PC-3 (cell line): ENCODE measurements around the gene IFT20. TPM values are rescaled to one million over a fixed set of nuclear protein-coding genes. Genes with fewer than 3 reads are reported as not detected.

Experiments
- ATAC-seq: fragments of 200-7000 bp; cut with Tn5 transposase; 2 replicates; pipeline ENCODE4 v1.9.1; 2020; ENCODE audit warnings: mild to moderate bottlenecking, moderate library complexity
- BruUV-seq: library from RNA; stranded (reverse); fragments of 400-500 nt; replicated peaks from 2 replicates; lab custom pipeline; 2021; lab: Mats Ljungman, UMichigan
- CTCF ChIA-PET: fragments of 300-600 bp; sonication (Branson Sonifier 250); formaldehyde crosslinking; loops from one replicate; lab custom pipeline; 2022; ENCODE audit warnings: antibody characterized with exemption; lab: Charles Lee
- POLR2A ChIA-PET: fragments of 300-600 bp; sonication (Branson Sonifier 250); formaldehyde crosslinking; loops from one replicate; lab custom pipeline; 2022; ENCODE audit warnings: antibody characterized with exemption; ENCODE audit not compliant: unreplicated experiment; lab: Charles Lee
- DNase-seq: peaks from one replicate; pipeline ENCODE4 v3.0.0-alpha.2; 2015
- H2AFZ ChIP-seq: fragments of 300-600 bp; sonication (generic); 2 replicates; pipeline ENCODE4 v1.6.0; 2016; ENCODE audit warnings: antibody characterized with exemption, low read length
- H3F3A ChIP-seq: fragments of 300-600 bp; sonication (generic); one replicate; pipeline ENCODE4 v1.6.0; 2017; ENCODE audit warnings: antibody characterized with exemption, low read length, control low read depth, mild to moderate bottlenecking; ENCODE audit not compliant: unreplicated experiment
- H3K27ac ChIP-seq: fragments of 300-600 bp; sonication (generic); 2 replicates; pipeline ENCODE4 v1.5.1; 2016; ENCODE audit warnings: mild to moderate bottlenecking, low read length
- H3K27me3 ChIP-seq: fragments of 300-600 bp; sonication (generic); 2 replicates; pipeline ENCODE4 v1.6.1; 2016; ENCODE audit warnings: low read length, mixed read lengths
- H3K36me3 ChIP-seq: fragments of 300-600 bp; sonication (generic); 2 replicates; pipeline ENCODE4 v1.6.1; 2016; ENCODE audit warnings: low read depth, mixed run types, low read length, mixed read lengths
- H3K4me1 ChIP-seq: fragments of 300-600 bp; sonication (generic); 2 replicates; pipeline ENCODE4 v1.5.1; 2016; ENCODE audit warnings: low read length; ENCODE audit not compliant: insufficient read depth
- H3K4me2 ChIP-seq: fragments of 300-600 bp; sonication (generic); 2 replicates; pipeline ENCODE4 v1.6.0; 2016; ENCODE audit warnings: low read length
- H3K4me3 ChIP-seq: fragments of 300-600 bp; sonication (generic); 2 replicates; pipeline ENCODE4 v1.5.1; 2016; ENCODE audit warnings: mild to moderate bottlenecking, low read length, mixed read lengths
- H3K79me2 ChIP-seq: fragments of 300-600 bp; sonication (generic); 2 replicates; pipeline ENCODE4 v1.6.1; 2017; ENCODE audit warnings: low read length, mixed read lengths
- H3K9ac ChIP-seq: fragments of 300-600 bp; sonication (generic); 2 replicates; pipeline ENCODE4 v1.6.0; 2016; ENCODE audit warnings: mild to moderate bottlenecking, low read length
- H3K9me2 ChIP-seq: fragments of 300-600 bp; sonication (generic); replicated peaks from 2 replicates; pipeline ENCODE4 v1.6.1; 2016; ENCODE audit warnings: mixed run types, low read length, mixed read lengths
- H3K9me3 ChIP-seq: fragments of 300-600 bp; sonication (generic); 2 replicates; pipeline ENCODE4 v1.6.1; 2016; ENCODE audit warnings: low read length, mixed read lengths
- H4K20me1 ChIP-seq: fragments of 300-600 bp; sonication (generic); 2 replicates; pipeline ENCODE4 v1.6.1; 2016; ENCODE audit warnings: low read length, mixed read lengths
- CTCF ChIP-seq: fragments of 300-600 bp; sonication (generic); conservative IDR thresholded peaks from 2 replicates; pipeline ENCODE4 v1.5.1; 2017; ENCODE audit warnings: antibody characterized with exemption, low read depth, mild to moderate bottlenecking, low read length
- EZH2 ChIP-seq: fragments of 300-600 bp; sonication (generic); IDR thresholded peaks from one replicate; pipeline ENCODE4 v1.6.1; 2017; ENCODE audit warnings: antibody characterized with exemption, mild to moderate bottlenecking, low read length; ENCODE audit not compliant: unreplicated experiment
- EZH2phosphoT487 ChIP-seq: fragments of 300-600 bp; sonication (generic); IDR thresholded peaks from 2 replicates; pipeline ENCODE4 v1.6.1; 2018; ENCODE audit warnings: mild to moderate bottlenecking, antibody characterized with exemption, low read length, borderline replicate concordance
- intact Hi-C: fragments of 100-400 bp; cut with micrococcal nuclease; formaldehyde crosslinking; loops from 2 replicates; pipeline ENCODE4 v1.9.0; 2023
- total RNA-seq: library from RNA; depleted of rRNA; stranded (reverse); fragments of >200 nt; gene quantifications from 2 replicates; pipeline ENCODE4 v1.2.3, GENCODE V29; 2014

The IFT20 gene
- total RNA-seq, 1 experiment from 2014 or later, result 23.1 TPM

- H4K20me1 ChIP-seq, result no peaks in the 10 kb centered on the region
- H3K36me3 ChIP-seq, result no peaks in the 10 kb centered on the region
- H3K27ac ChIP-seq, result peak overlapping the region; percentile 35
- peak; percentile 66 for DNase-seq
- intact Hi-C loops, result no loop called here
- ChIA-PET POLR2A (interaction anchor here (0.5 to 1.3 kb wide), 4 partner anchors 11 to 85 kb away, joined by 3 to 8 read pairs (median 4); partner anchors contain the start of genes IFT20, POLDIP2 and TNFAIP1), CTCF (no interaction called here)
- no TSS peak for BruUV-seq
- H2AFZ ChIP-seq, result peak overlapping the region; percentile 90
- peak overlapping the region; percentile 61 for H3K9ac ChIP-seq
- H3F3A ChIP-seq, result no peaks in the 10 kb centered on the region
- H3K4me1 ChIP-seq, result peaks cover 22% of the 10 kb centered on the region
- H3K4me3 ChIP-seq, result peak overlapping the region; percentile 81
- ATAC-seq, result peak; percentile 90
- H3K79me2 ChIP-seq, result peaks cover 7% of the 10 kb centered on the region; the same call in 1 of the 2 replicates
- H3K4me2 ChIP-seq, result peak overlapping the region; percentile 98
- TF ChIP-seq EZH2 (no peak), EZH2phosphoT487 (no peak), CTCF (no peak)
- no peaks in the 10 kb centered on the region for H3K9me3 ChIP-seq
- H3K27me3 ChIP-seq, result no peaks in the 10 kb centered on the region
- H3K9me2 ChIP-seq, result no peaks in the 10 kb centered on the region
Measured at GRCh38 chr17:28384281-28385036, 49.2 kb upstream of the IFT20 start.

GRCh38 chr17:28381141-28381825 is 46.0 kb upstream of the IFT20 start:
- Histone ChIP-seq H3K9me3 (no peaks in the 10 kb centered on the region), H3K79me2 (peaks cover 7% of the 10 kb centered on the region; the same call in 1 of the 2 replicates), H3K4me1 (peaks cover 22% of the 10 kb centered on the region), H4K20me1 (no peaks in the 10 kb centered on the region), H3K27ac (no peak overlapping the region), H3K9ac (no peak overlapping the region), H3K4me2 (no peak overlapping the region), H3K4me3 (no peak overlapping the region), H2AFZ (no peak overlapping the region), H3K9me2 (no peaks in the 10 kb centered on the region), H3K27me3 (no peaks in the 10 kb centered on the region), H3F3A (no peaks in the 10 kb centered on the region), H3K36me3 (no peaks in the 10 kb centered on the region)
- ChIA-PET CTCF (no interaction called here), POLR2A (no interaction called here)
- ATAC-seq (no peak), DNase-seq (no peak)
- intact Hi-C loops, result no loop called here
- no TSS peak for BruUV-seq
- TF ChIP-seq EZH2phosphoT487, result no peak

GRCh38 chr17:28379814-28380801 is 44.8 kb upstream of the IFT20 start:
- Histone ChIP-seq H4K20me1 (no peaks in the 10 kb centered on the region), H3K4me2 (peak overlapping the region; percentile 51), H3K36me3 (no peaks in the 10 kb centered on the region), H3K4me3 (no peak overlapping the region), H3K79me2 (no peaks in the 10 kb centered on the region), H3K9me2 (no peaks in the 10 kb centered on the region), H3K9me3 (no peaks in the 10 kb centered on the region), H3K27ac (no peak overlapping the region), H3K9ac (no peak overlapping the region), H3F3A (no peaks in the 10 kb centered on the region), H3K4me1 (peaks cover 18% of the 10 kb centered on the region), H3K27me3 (no peaks in the 10 kb centered on the region), H2AFZ (no peak overlapping the region)
- POLR2A ChIA-PET, result no interaction called here
- CTCF ChIA-PET, result no interaction called here
- DNase-seq, result peak; percentile 88
- BruUV-seq, result no TSS peak
- TF ChIP-seq EZH2phosphoT487 (no peak), EZH2 (no peak), CTCF (no peak)
- ATAC-seq, result peak; percentile 8; the same call in 1 of the 2 replicates
- intact Hi-C loops, result no loop called here
